Activated B cell treated with CpG ODN at 0.5 μM for 24 hours (primary cell): ENCODE data around the gene PCDH9. TPM values are rescaled to one million over a fixed set of nuclear protein-coding genes. Genes with fewer than 3 reads are reported as not detected.

Source experiments
- ATAC-seq: fragments of 200-7000 bp; cut with Tn5 transposase; one replicate; pipeline ENCODE4 v1.10.0; 2021; ENCODE audit warnings: low read depth, mild to moderate bottlenecking, moderate library complexity
- CTCF ChIA-PET: fragments of 350-600 bp; sonication (Branson Sonifier 250); formaldehyde crosslinking; loops from one replicate; lab custom pipeline; 2021; ENCODE audit warnings: antibody characterized with exemption; lab: Charles Lee
- POLR2A ChIA-PET: fragments of 350-600 bp; sonication (Branson Sonifier 250); formaldehyde crosslinking; loops from one replicate; lab custom pipeline; 2021; ENCODE audit warnings: antibody characterized with exemption; lab: Charles Lee
- DNase-seq: peaks from one replicate; pipeline ENCODE4 v3.0.0; 2022
- H3K27ac Mint-ChIP-seq: one replicate; pipeline ENCODE4 v1.8.0; 2020; ENCODE audit warnings: mixed read lengths
- H3K27me3 Mint-ChIP-seq: one replicate; pipeline ENCODE4 v1.8.0; 2021; ENCODE audit warnings: mixed read lengths
- H3K36me3 Mint-ChIP-seq: one replicate; pipeline ENCODE4 v1.8.0; 2021; ENCODE audit warnings: low read depth, mixed read lengths
- H3K4me1 Mint-ChIP-seq: one replicate; pipeline ENCODE4 v1.8.0; 2021; ENCODE audit warnings: mixed read lengths
- H3K4me3 Mint-ChIP-seq: one replicate; pipeline ENCODE4 v1.8.0; 2020; ENCODE audit warnings: mild to moderate bottlenecking, mixed read lengths
- H3K9me3 Mint-ChIP-seq: one replicate; pipeline ENCODE4 v1.8.0; 2020; ENCODE audit warnings: mixed read lengths
- CTCF ChIP-seq: fragments of 200-600 bp; IDR thresholded peaks from one replicate; pipeline ENCODE4 v1.8.0; 2022; ENCODE audit warnings: antibody characterized with exemption, mild to moderate bottlenecking
- intact Hi-C: fragments of 100-400 bp; cut with micrococcal nuclease; formaldehyde crosslinking; loops from one replicate; pipeline ENCODE4 v1.15.1; 2024
- total RNA-seq: library from RNA; stranded (reverse); gene quantifications from 2 replicates; pipeline ENCODE4 v1.2.3, GENCODE V29; 2022

PCDH9 gene
- total RNA-seq, 1 donor from 2014 or later, result 6.4 TPM

GRCh38 chr13:67228916-67229315 lies 1.2 kb downstream of the PCDH9 start:
- Mint-ChIP-seq H3K36me3 (peaks cover 9% of the 10 kb centered on the region), H3K27ac (no peak overlapping the region), H3K9me3 (no peaks in the 10 kb centered on the region), H3K4me1 (peaks cover 34% of the 10 kb centered on the region), H3K4me3 (no peak overlapping the region), H3K27me3 (peaks cover 6% of the 10 kb centered on the region)
- DNase-seq (no peak), ATAC-seq (no peak)
- no peak for TF ChIP-seq CTCF
- POLR2A ChIA-PET, result interaction anchor here (1.3 kb wide), 1 partner anchor 234 kb away, joined by 4 read pairs; no protein-coding TSS in a partner anchor
- intact Hi-C loops, result no loop called here
- CTCF ChIA-PET, result interaction anchor here (1.3 to 1.8 kb wide), 2 partner anchors 9 to 610 kb away, joined by 5 read pairs; no protein-coding TSS in a partner anchor

- POLR2A ChIA-PET, result interaction anchor here (0.6 kb wide), 1 partner anchor 572 kb away, joined by 3 read pairs; no protein-coding TSS in a partner anchor
- H3K4me3 Mint-ChIP-seq, result no peak overlapping the region
- TF ChIP-seq CTCF, result no peak
- peaks cover 6% of the 10 kb centered on the region for H3K27me3 Mint-ChIP-seq
- no peak for ATAC-seq
- no peaks in the 10 kb centered on the region for H3K9me3 Mint-ChIP-seq
- H3K4me1 Mint-ChIP-seq, result peaks cover 39% of the 10 kb centered on the region
- CTCF ChIA-PET, result interaction anchor here (1.8 kb wide), 1 partner anchor 609 kb away, joined by 5 read pairs; no protein-coding TSS in a partner anchor
- DNase-seq, result no peak
- H3K27ac Mint-ChIP-seq, result peak overlapping the region; percentile 32
- H3K36me3 Mint-ChIP-seq, result peaks cover 9% of the 10 kb centered on the region
- intact Hi-C loops, result no loop called here
Observed at GRCh38 chr13:67228031-67228430, 2.1 kb downstream of the PCDH9 start.

- ATAC-seq (no peak), DNase-seq (no peak)
- TF ChIP-seq CTCF, result no peak
- Mint-ChIP-seq H3K27ac (peak overlapping the region; percentile 32), H3K4me3 (peak overlapping the region; percentile 38), H3K36me3 (peaks cover 9% of the 10 kb centered on the region), H3K27me3 (peaks cover 5% of the 10 kb centered on the region), H3K4me1 (peaks cover 42% of the 10 kb centered on the region), H3K9me3 (no peaks in the 10 kb centered on the region)
- POLR2A ChIA-PET, result no interaction called here
- CTCF ChIA-PET, result interaction anchor here (1.8 kb wide), 1 partner anchor 609 kb away, joined by 5 read pairs; no protein-coding TSS in a partner anchor
- intact Hi-C loops, result no loop called here
Observed at GRCh38 chr13:67227131-67227983, 2.8 kb downstream of the PCDH9 start.

GRCh38 chr13:67226696-67227095 lies 3.4 kb downstream of the PCDH9 start:
- CTCF ChIA-PET, result no interaction called here
- H3K9me3 Mint-ChIP-seq, result no peaks in the 10 kb centered on the region
- DNase-seq (no peak), ATAC-seq (no peak)
- H3K4me3 Mint-ChIP-seq, result no peak overlapping the region
- no peak for TF ChIP-seq CTCF
- peaks cover 3% of the 10 kb centered on the region for H3K27me3 Mint-ChIP-seq
- intact Hi-C loops, result no loop called here
- POLR2A ChIA-PET, result no interaction called here
- peak overlapping the region; percentile 3 for H3K27ac Mint-ChIP-seq
- H3K4me1 Mint-ChIP-seq, result peaks cover 43% of the 10 kb centered on the region
- peaks cover 9% of the 10 kb centered on the region for H3K36me3 Mint-ChIP-seq
